H1 (cell line): Measurements from ENCODE around the gene CCBE1. TPM values are rescaled to one million over a fixed set of nuclear protein-coding genes. Genes with fewer than 3 reads are reported as not detected.

ENCODE experiments used
- HDAC2 ChIP-seq, 2 experiments: fragments of 300-600 bp in 1 of 2; sonication (generic) in 1 of 2; IDR thresholded peaks; 2 replicates each; pipeline ENCODE4 v1.6.1; 2011 to 2012; ENCODE audit warnings: low read depth in 2 of 2, low read length in 2 of 2, mild to moderate bottlenecking in 2 of 2, moderate library complexity in 2 of 2, borderline replicate concordance in 1 of 2, inconsistent platforms in 1 of 2
- NRF1 ChIP-seq: IDR thresholded peaks from 2 replicates; pipeline ENCODE4 v1.6.1; 2011; ENCODE audit warnings: mild to moderate bottlenecking, low read depth, low read length, improper control_type of control experiment
- SP1 ChIP-seq: IDR thresholded peaks from 2 replicates; pipeline ENCODE4 v1.6.1; 2011; ENCODE audit warnings: low read depth, low read length
- TAF1 ChIP-seq: IDR thresholded peaks from 2 replicates; pipeline ENCODE4 v1.6.1; 2011; ENCODE audit warnings: mild to moderate bottlenecking, low read depth, low read length
- polyA plus RNA-seq, 7 experiments: library from polyadenylated mRNA; depleted of rRNA in 3 of 7; stranded (reverse) in 5 of 7; unstranded in 2 of 7; fragments of >200 nt in 5 of 7; fragments of 200-250 nt in 2 of 7; gene quantifications; 1 replicate in 5 of 7; 2 replicates in 1 of 7; 4 replicates in 1 of 7; pipeline versions ENCODE4 v1.2.1 to v1.2.3, GENCODE V29; 2011 to 2013; ENCODE audit warnings: missing spikeins in 2 of 7, mixed read lengths in 2 of 7
- total RNA-seq: library from RNA; stranded (reverse); fragmentation: NEBNext Ultra II Directional; extraction: Animal tissue kit (Norgen Biotek cat#: 25700); gene quantifications from 2 replicates; pipeline ENCODE4 v1.2.1, GENCODE V29; 2021

Gene CCBE1
- total and polyA plus RNA-seq, 2 of the 8 experiments (the other 6 are each of a cell fraction or from before 2014, with no cell fraction given), result 2.1 to 2.6 TPM

DNA sequence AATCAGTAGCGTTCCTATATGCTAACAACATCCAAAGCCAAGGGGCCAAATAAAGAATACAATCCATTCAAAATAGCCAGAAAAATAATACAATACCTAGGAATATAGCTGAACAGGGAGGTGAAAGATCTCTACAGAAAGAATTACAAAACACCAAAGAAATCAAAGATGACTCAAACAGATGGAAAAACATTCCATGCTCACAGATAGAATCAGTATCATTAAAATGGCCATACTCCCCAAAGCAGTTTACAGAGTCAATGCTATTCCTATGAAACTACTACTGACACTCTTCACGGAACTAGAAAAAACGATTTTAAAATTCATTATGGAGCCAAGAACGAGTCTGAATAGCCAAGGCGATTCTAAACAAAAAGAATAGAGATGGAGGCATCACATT lies 57.4 kb downstream of the CCBE1 start (continued):
- TF ChIP-seq SP1 (no peak), TAF1 (no peak), HDAC2 (IDR thresholded peaks at IDR 0.05; ENCODE audit: borderline replicate concordance in 1 of 2, low read depth in 2 of 2, low read length in 2 of 2) (no peak), NRF1 (no peak)
